Lower leg skin (tissue), 4 donors: ENCODE results near the gene VTI1A. TPM values are rescaled to one million over a fixed set of nuclear protein-coding genes. Genes with fewer than 3 reads are reported as not detected.

Experiments
- DNase-seq, 2 donors: peaks; one replicate each; pipeline ENCODE4 v3.0.0-alpha.2; 2019; ENCODE audit warnings: low spot score in 2 of 2
- H3K4me3 ChIP-seq: fragments of 200-600 bp; sonication (generic); 2 replicates; pipeline ENCODE4 v1.5.1; 2017; ENCODE audit warnings: mild to moderate bottlenecking, low read depth; ENCODE audit not compliant: poor library complexity, severe bottlenecking
- POLR2A ChIP-seq, 2 donors: fragments of 450-650 bp; IDR thresholded peaks; one replicate each; pipeline ENCODE4 v1.6.1; 2016 to 2017; ENCODE audit warnings: antibody characterized with exemption in 2 of 2, mild to moderate bottlenecking in 1 of 2, moderate library complexity in 1 of 2
- WGBS, 2 donors: methylation state at CpG; one replicate each; pipeline ENCODE4 v1.1.5; 2018; 5-methylcytosine and 5-hydroxymethylcytosine counted together
- intact Hi-C: fragments of 100-400 bp; cut with DNase I; formaldehyde crosslinking; loops from one replicate; pipeline ENCODE4 v1.15.0; 2023; ENCODE audit warnings: low total_unique reads
- total RNA-seq, 4 donors: library from RNA; depleted of rRNA; stranded (reverse); fragments of >200 nt; gene quantifications; one replicate each; pipeline ENCODE4 v1.1.0, GENCODE V29; 2016
- TF ChIP-seq, protein P1 (sequence below), 3 donors: fragments of 450-650 bp; IDR thresholded peaks; one replicate each; pipeline ENCODE4 v1.5.1; 2016; ENCODE audit warnings: antibody characterized with exemption in 3 of 3, mild to moderate bottlenecking in 3 of 3, moderate library complexity in 2 of 3

Gene VTI1A
- total RNA-seq, 4 donors from 2014 or later: 30.8 to 85.7 (median 35.6) TPM

DNA sequence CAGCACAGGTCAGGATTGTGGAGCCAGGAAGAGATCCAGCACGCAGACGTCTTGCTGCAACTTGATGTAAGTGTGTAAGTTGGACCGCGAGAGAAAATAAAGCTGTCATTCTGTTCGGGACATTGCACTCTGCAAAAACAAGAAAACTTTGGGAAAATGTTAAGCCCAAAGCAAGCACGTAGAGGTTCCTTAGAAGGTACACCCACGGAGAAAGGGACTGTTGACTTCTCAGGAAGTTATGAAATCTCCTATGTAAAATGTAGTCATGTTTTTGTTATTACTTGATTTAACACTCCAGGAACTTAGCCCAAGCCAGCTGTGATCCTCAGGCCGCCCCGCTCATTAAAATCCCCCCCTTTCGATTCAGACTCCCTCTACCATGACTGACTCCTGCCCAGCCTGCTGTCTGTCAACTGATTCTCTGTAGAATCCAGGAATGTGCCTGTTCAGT, 307.0 kb downstream of the VTI1A start:
- TF ChIP-seq POLR2A (IDR thresholded peaks at IDR 0.05): no peak
- TF ChIP-seq, protein P1, sequence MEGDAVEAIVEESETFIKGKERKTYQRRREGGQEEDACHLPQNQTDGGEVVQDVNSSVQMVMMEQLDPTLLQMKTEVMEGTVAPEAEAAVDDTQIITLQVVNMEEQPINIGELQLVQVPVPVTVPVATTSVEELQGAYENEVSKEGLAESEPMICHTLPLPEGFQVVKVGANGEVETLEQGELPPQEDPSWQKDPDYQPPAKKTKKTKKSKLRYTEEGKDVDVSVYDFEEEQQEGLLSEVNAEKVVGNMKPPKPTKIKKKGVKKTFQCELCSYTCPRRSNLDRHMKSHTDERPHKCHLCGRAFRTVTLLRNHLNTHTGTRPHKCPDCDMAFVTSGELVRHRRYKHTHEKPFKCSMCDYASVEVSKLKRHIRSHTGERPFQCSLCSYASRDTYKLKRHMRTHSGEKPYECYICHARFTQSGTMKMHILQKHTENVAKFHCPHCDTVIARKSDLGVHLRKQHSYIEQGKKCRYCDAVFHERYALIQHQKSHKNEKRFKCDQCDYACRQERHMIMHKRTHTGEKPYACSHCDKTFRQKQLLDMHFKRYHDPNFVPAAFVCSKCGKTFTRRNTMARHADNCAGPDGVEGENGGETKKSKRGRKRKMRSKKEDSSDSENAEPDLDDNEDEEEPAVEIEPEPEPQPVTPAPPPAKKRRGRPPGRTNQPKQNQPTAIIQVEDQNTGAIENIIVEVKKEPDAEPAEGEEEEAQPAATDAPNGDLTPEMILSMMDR (IDR thresholded peaks at IDR 0.05): no peak
- intact Hi-C loops: no loop called here
- H3K4me3 ChIP-seq: no peak overlapping the region
- 53 to 60% methylated on average over 10 of the region's 10 CpGs for WGBS, 2 donors
- no peak for DNase-seq

DNA sequence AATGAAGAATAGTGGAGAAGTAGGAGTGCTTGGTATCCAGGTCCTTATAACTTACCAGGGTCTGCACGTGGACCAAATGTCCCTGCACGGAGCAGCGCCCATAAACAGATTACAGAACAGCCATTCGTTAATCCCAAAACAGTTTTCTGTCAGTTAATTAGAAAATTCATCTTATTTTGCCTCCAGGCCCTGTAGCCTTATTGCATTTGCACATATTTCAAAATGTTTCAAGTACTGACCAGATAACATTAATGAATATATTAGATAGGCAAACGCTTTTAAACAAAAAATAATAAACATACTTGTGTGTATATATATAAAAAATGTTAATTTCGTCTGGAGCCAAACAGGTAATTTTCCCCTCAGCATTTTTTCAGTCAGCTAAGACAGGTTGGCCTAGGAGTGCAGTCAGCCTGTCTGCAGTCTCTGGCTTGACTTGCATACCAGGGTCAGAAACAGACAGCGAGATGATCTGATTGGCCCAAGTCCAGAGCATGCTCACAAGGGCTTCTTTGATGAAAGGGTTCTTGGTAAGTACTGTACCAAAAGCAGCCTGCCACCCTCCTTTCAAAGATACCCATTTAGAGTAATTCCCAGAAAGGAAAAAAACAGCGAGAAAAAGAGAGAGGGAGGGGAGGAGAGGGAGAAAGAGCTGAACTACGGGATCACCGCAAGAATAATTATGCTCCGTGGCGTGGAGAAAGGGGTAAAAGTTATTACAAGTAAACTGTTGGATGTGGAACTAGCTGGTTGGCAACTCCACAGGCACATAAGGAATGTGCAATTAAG, 308.6 kb downstream of the VTI1A start:
- no peak overlapping the region for H3K4me3 ChIP-seq
- WGBS, 2 donors: 41 to 52% methylated on average over 12 of the region's 12 CpGs
- DNase-seq: no peak
- intact Hi-C loops: no loop called here
- no peak for TF ChIP-seq POLR2A (IDR thresholded peaks at IDR 0.05)
- TF ChIP-seq, protein P1 (IDR thresholded peaks at IDR 0.05): no peak

DNA sequence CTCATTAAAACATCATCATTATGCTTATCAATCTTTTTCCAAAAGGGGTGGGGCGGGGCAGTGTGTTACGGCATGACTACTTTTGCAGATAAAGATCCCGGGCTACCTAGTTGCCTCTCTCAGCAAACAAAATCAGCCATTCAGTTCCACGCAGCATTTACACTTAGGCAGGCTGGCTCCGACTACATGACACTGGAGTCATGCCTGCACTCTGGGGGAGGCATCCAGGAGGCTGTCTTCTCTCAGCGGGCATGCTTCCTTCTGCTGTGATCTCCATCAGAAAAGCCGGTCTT, 309.2 kb downstream of the VTI1A start:
- 53 to 68% methylated on average over 7 of the region's 7 CpGs for WGBS, 2 donors
- intact Hi-C loops: no loop called here
- no peak overlapping the region for H3K4me3 ChIP-seq
- TF ChIP-seq POLR2A (IDR thresholded peaks at IDR 0.05): no peak
- TF ChIP-seq, protein P1 (IDR thresholded peaks at IDR 0.05): no peak
- DNase-seq: no peak

DNA sequence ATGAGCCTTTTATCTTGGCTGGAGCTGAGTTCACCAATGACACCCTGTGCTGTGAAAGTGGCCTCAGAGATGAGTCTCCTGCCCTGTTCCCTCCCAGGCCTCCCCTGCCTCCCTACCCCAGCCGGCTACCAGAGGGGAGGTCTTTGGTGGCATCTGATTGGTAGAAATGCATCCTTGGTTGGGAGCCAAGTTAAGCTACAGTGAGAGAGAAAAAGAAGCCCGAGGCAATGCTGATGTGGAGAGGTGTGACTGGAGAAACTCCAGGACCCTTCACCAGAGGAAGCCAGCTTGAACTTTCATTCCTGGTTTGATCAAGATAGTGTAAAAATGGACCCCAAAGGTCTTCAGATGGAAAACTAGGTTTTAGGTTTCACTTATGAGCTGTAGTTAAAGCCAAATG, 311.9 kb downstream of the VTI1A start:
- intact Hi-C loops: no loop called here
- no peak for DNase-seq
- TF ChIP-seq, protein P1 (IDR thresholded peaks at IDR 0.05): no peak
- TF ChIP-seq POLR2A (IDR thresholded peaks at IDR 0.05): no peak
- no peak overlapping the region for H3K4me3 ChIP-seq
- WGBS, 2 donors: 66 to 83% methylated on average over 2 of the region's 2 CpGs

DNA sequence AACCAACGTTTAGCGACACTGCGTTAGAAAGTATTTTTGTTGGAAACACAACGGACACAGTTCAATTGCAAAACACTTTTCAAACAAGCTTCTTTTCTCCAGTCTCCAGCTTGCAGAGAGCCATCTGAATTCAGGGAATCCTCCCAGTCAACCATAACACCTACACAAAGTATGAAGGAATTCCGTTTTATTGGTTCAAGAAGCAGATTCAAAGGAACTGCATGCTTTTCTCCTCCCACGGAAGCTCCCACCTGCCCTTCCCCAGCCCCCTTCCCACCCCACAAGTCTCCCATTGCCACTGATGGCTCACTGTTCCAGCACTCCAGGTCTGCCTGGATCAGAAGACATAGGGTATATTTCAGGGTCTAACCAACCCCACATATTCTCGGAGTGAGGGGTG, 312.5 kb downstream of the VTI1A start:
- WGBS, 2 donors: 90% methylated on average over 7 of the region's 7 CpGs
- TF ChIP-seq, protein P1 (IDR thresholded peaks at IDR 0.05): no peak
- no peak for TF ChIP-seq POLR2A (IDR thresholded peaks at IDR 0.05)
- intact Hi-C loops: no loop called here

DNA sequence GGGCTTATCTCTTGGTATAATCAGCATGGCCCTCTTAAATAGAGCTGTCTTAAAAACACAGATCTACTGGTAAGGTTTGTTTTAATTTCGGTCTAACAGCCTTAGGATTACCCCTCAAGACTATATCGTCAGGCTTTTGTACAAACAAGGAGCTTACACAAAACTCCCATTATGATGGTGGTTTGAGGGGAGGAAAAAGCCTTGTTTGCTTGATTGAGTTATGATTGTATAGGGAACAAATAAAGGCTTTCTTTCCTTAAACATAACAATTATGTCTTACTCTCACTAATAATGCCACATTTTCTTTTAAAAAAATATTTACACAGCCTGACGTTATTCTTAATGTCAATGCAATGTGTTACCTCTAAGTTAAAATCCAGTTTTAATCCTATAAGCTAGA, 314.2 kb downstream of the VTI1A start:
- TF ChIP-seq POLR2A (IDR thresholded peaks at IDR 0.05): no peak
- TF ChIP-seq, protein P1 (IDR thresholded peaks at IDR 0.05): no peak
- H3K4me3 ChIP-seq: no peak overlapping the region
- intact Hi-C loops: no loop called here
- 89 to 91% methylated on average over 3 of the region's 3 CpGs for WGBS, 2 donors
- DNase-seq: no peak

More for the DNA sequence above, 312.5 kb downstream of the VTI1A start:
- no peak for DNase-seq
- H3K4me3 ChIP-seq: no peak overlapping the region
